HCT116 (cell line): ENCODE measurements around the gene LCT. TPM values are rescaled to one million over a fixed set of nuclear protein-coding genes. Genes with fewer than 3 reads are reported as not detected.

Source experiments
- ATAC-seq: fragments of 200-7000 bp; cut with Tn5 transposase; 2 replicates; pipeline ENCODE4 v1.9.1; 2020; ENCODE audit warnings: mild to moderate bottlenecking, moderate library complexity
- BruUV-seq: library from RNA; stranded (reverse); fragments of 400-500 nt; replicated peaks from 2 replicates; lab custom pipeline; 2021; lab: Mats Ljungman, UMichigan
- CTCF ChIA-PET: fragments of 300-600 bp; sonication (Branson Sonifier 250); formaldehyde crosslinking; loops from one replicate; lab custom pipeline; 2021; ENCODE audit warnings: antibody characterized with exemption; lab: Charles Lee
- POLR2A ChIA-PET: fragments of 300-600, 350-600 bp; sonication (Branson Sonifier 250); formaldehyde crosslinking; loops from one replicate; lab custom pipeline; 2021; ENCODE audit warnings: antibody characterized with exemption; lab: Charles Lee
- RAD21 ChIA-PET, 2 experiments: fragments of 300-600 bp; sonication (Branson Sonifier 250); formaldehyde crosslinking; loops; one replicate each; lab custom pipeline; 2023; ENCODE audit warnings: low total read pairs in 2 of 2; ENCODE audit not compliant: uncharacterized antibody in 2 of 2, unreplicated experiment in 2 of 2, low non-redundant PET in 1 of 2; lab: Charles Lee
- DNase-seq: peaks from one replicate; pipeline ENCODE4 v3.0.0-alpha.2; 2010; ENCODE audit warnings: low read depth, low spot score
- H2AFZ ChIP-seq: fragments of 200-600 bp; shearing (Covaris generic), sonication (generic); 2 replicates; pipeline ENCODE4 v1.6.1; 2017; ENCODE audit warnings: low read depth, mixed run types, mixed read lengths, antibody characterized with exemption, low read length; ENCODE audit not compliant: poor library complexity, severe bottlenecking
- H3K27ac ChIP-seq: 2 replicates; pipeline ENCODE4 v1.5.1; 2012; ENCODE audit warnings: low read depth, low read length
- H3K27me3 ChIP-seq: fragments of 200-600 bp; sonication (generic); 2 replicates; pipeline ENCODE4 v1.6.1; 2016; ENCODE audit warnings: mixed run types, low read length, mixed read lengths; ENCODE audit not compliant: insufficient read depth
- H3K36me3 ChIP-seq, 2 experiments: fragments of 200-500 bp in 1 of 2; fragments of 200-600 bp in 1 of 2; sonication (Bioruptor generic) in 1 of 2; sonication (generic) in 1 of 2; 2 replicates each; pipeline versions ENCODE4 v1.5.1 to v1.6.1; 2014 to 2016; ENCODE audit warnings: low read length in 2 of 2, inconsistent platforms in 1 of 2, mixed read lengths in 1 of 2, mixed run types in 1 of 2; ENCODE audit not compliant: insufficient read depth in 2 of 2, control insufficient read depth in 1 of 2
- H3K4me1 ChIP-seq, 2 experiments: fragments of 200-600 bp in 1 of 2; sonication (generic) in 1 of 2; 2 replicates each; pipeline versions ENCODE4 v1.5.1 to v1.6.1; 2012 to 2017; ENCODE audit warnings: low read length in 2 of 2, inconsistent platforms in 1 of 2, mild to moderate bottlenecking in 1 of 2, mixed read lengths in 1 of 2, mixed run types in 1 of 2, moderate library complexity in 1 of 2; ENCODE audit not compliant: insufficient read depth in 2 of 2, control insufficient read depth in 1 of 2
- H3K4me2 ChIP-seq: fragments of 200-600 bp; sonication (generic); 2 replicates; pipeline ENCODE4 v1.6.1; 2017; ENCODE audit warnings: mixed run types, low read length, mixed read lengths
- H3K4me3 ChIP-seq, 2 experiments: fragments of 200-600 bp in 1 of 2; sonication (generic) in 1 of 2; replicated peaks in 1 of 2; 2 replicates each; pipeline ENCODE4 v1.5.1; 2011 to 2016; ENCODE audit warnings: low read length in 2 of 2, control low read depth in 1 of 2, low read depth in 1 of 2, mild to moderate bottlenecking in 1 of 2, mixed read lengths in 1 of 2, mixed run types in 1 of 2
- H3K79me2 ChIP-seq: fragments of 200-600 bp; sonication (generic); 2 replicates; pipeline ENCODE4 v1.6.1; 2017; ENCODE audit warnings: mild to moderate bottlenecking, mixed run types, low read length, moderate library complexity, mixed read lengths; ENCODE audit not compliant: insufficient read depth
- H3K9ac ChIP-seq: fragments of 200-600 bp; sonication (generic); 2 replicates; pipeline ENCODE4 v1.6.1; 2016; ENCODE audit warnings: low read length, mixed read lengths
- H3K9me2 ChIP-seq: fragments of 200-600 bp; sonication (generic), shearing (Covaris generic); 2 replicates; pipeline ENCODE4 v1.6.1; 2017; ENCODE audit warnings: mixed run types, mild to moderate bottlenecking, moderate library complexity; ENCODE audit not compliant: insufficient read depth
- H3K9me3 ChIP-seq, 2 experiments: fragments of 200-500 bp in 1 of 2; fragments of 200-600 bp in 1 of 2; sonication (Bioruptor generic) in 1 of 2; sonication (generic) in 1 of 2; 2 replicates each; pipeline ENCODE4 v1.6.1; 2014 to 2017; ENCODE audit warnings: low read length in 2 of 2, mixed read lengths in 2 of 2, inconsistent platforms in 1 of 2, low read depth in 1 of 2, mild to moderate bottlenecking in 1 of 2, mixed run types in 1 of 2, moderate library complexity in 1 of 2; ENCODE audit not compliant: control insufficient read depth in 1 of 2, insufficient read depth in 1 of 2
- H4K20me1 ChIP-seq: fragments of 200-600 bp; sonication (generic), shearing (Covaris generic); 2 replicates; pipeline ENCODE4 v1.6.1; 2017; ENCODE audit warnings: mixed run types, mild to moderate bottlenecking, moderate library complexity; ENCODE audit not compliant: insufficient read depth
- CEBPB ChIP-seq: IDR thresholded peaks from 2 replicates; pipeline ENCODE4 v1.6.1; 2012; ENCODE audit warnings: low read depth
- CTCF ChIP-seq, 3 experiments: fragments of 200-600 bp in 1 of 3; sonication (generic) in 1 of 3; IDR thresholded peaks in 2 of 3; conservative IDR thresholded peaks in 1 of 3; 2 replicates each; pipeline ENCODE4 v1.5.1; 2012 to 2017; ENCODE audit warnings: low read depth in 2 of 3, low read length in 2 of 3, antibody characterized with exemption in 1 of 3, borderline replicate concordance in 1 of 3, control low read depth in 1 of 3, mild to moderate bottlenecking in 1 of 3, mixed read lengths in 1 of 3, mixed run types in 1 of 3, moderate library complexity in 1 of 3; ENCODE audit not compliant: insufficient read depth in 1 of 3
- EZH2 ChIP-seq: fragments of 200-600 bp; sonication (generic); IDR thresholded peaks from 2 replicates; pipeline ENCODE4 v1.6.1; 2017; ENCODE audit warnings: antibody characterized with exemption, mixed run types
- TCF7L2 ChIP-seq: IDR thresholded peaks from 2 replicates; pipeline ENCODE4 v1.7.0; 2011; ENCODE audit warnings: borderline replicate concordance, inconsistent platforms; ENCODE audit not compliant: insufficient read depth, insufficient read length; ENCODE audit errors: extremely low read depth
- ZBTB33 ChIP-seq: IDR thresholded peaks from 2 replicates; pipeline ENCODE4 v1.6.1; 2011; ENCODE audit warnings: mild to moderate bottlenecking, low read length, moderate library complexity; ENCODE audit not compliant: insufficient replicate concordance; ENCODE audit errors: extremely low read depth
- intact Hi-C: fragments of 100-400 bp; cut with micrococcal nuclease; formaldehyde crosslinking; loops from 2 replicates; pipeline ENCODE4 v1.10.0; 2022
- total RNA-seq: library from RNA; stranded (reverse); gene quantifications from one replicate; pipeline ENCODE4 v1.2.1, GENCODE V29; 2021; ENCODE audit not compliant: unreplicated experiment

LCT gene
- total RNA-seq, 1 experiment from 2014 or later, result 0.12 TPM

- no peaks in the 10 kb centered on the region for H3K9me2 ChIP-seq
- ChIA-PET RAD21 (no interaction called here), POLR2A (no interaction called here), CTCF (no interaction called here)
- peaks cover 9 to 18% of the 10 kb centered on the region in 2 experiments; a peak in 2 of 4 replicates for H3K9me3 ChIP-seq
- H3K9ac ChIP-seq, result no peak overlapping the region
- TF ChIP-seq ZBTB33 (no peak), EZH2 (no peak), TCF7L2 (no peak), CEBPB (no peak)
- no peak overlapping the region for H3K27ac ChIP-seq
- H3K36me3 ChIP-seq, result no peaks in the 10 kb centered on the region
- no peaks in the 10 kb centered on the region for H4K20me1 ChIP-seq
- no peaks in the 10 kb centered on the region for H3K79me2 ChIP-seq
- H3K4me2 ChIP-seq, result no peak overlapping the region
- H2AFZ ChIP-seq, result no peak overlapping the region
- BruUV-seq, result no TSS peak
- intact Hi-C loops, result no loop called here
- DNase-seq (no peak), ATAC-seq (no peak)
- H3K4me3 ChIP-seq, result no peak overlapping the region
- no peaks in the 10 kb centered on the region for H3K27me3 ChIP-seq
- peaks cover 0 to 3% of the 10 kb centered on the region in 2 experiments; a peak in 1 of 4 replicates for H3K4me1 ChIP-seq
Observed at GRCh38 chr2:135802350-135802749, 34.6 kb downstream of the LCT start.

- POLR2A ChIA-PET, result no interaction called here
- Histone ChIP-seq H3K4me1 (peaks cover 0 to 3% of the 10 kb centered on the region in 2 experiments; a peak in 1 of 4 replicates), H2AFZ (no peak overlapping the region), H3K9ac (no peak overlapping the region), H3K4me3 (no peak overlapping the region), H3K79me2 (no peaks in the 10 kb centered on the region), H3K36me3 (no peaks in the 10 kb centered on the region), H3K9me2 (no peaks in the 10 kb centered on the region), H3K27ac (no peak overlapping the region), H3K9me3 (peaks cover 9 to 18% of the 10 kb centered on the region in 2 experiments; a peak in 2 of 4 replicates), H3K4me2 (no peak overlapping the region), H4K20me1 (no peaks in the 10 kb centered on the region), H3K27me3 (no peaks in the 10 kb centered on the region)
- DNase-seq, result no peak
- no peak for ATAC-seq
- RAD21 ChIA-PET, result no interaction called here
- no TSS peak for BruUV-seq
- TF ChIP-seq EZH2 (no peak), CTCF (IDR thresholded peaks at IDR 0.05 in 2 of 3, conservative IDR thresholded peaks at IDR 0.05 in 1 of 3; ENCODE audit: borderline replicate concordance in 1 of 3, insufficient read depth in 1 of 3, low read depth in 2 of 3, low read length in 2 of 3) (peak in 1 of 3 experiments; percentile 31; a peak in 1 of 6 replicates)
- intact Hi-C loops, result no loop called here
- CTCF ChIA-PET, result no interaction called here
Observed at GRCh38 chr2:135800513-135801460, 36.2 kb downstream of the LCT start.
